Measurements from ENCODE around the gene FRK. TPM values are rescaled to one million over a fixed set of nuclear protein-coding genes. Genes with fewer than 3 reads are reported as not detected.

The FRK gene
- polyA plus RNA-seq, 3 donors, result not detected

DNA sequence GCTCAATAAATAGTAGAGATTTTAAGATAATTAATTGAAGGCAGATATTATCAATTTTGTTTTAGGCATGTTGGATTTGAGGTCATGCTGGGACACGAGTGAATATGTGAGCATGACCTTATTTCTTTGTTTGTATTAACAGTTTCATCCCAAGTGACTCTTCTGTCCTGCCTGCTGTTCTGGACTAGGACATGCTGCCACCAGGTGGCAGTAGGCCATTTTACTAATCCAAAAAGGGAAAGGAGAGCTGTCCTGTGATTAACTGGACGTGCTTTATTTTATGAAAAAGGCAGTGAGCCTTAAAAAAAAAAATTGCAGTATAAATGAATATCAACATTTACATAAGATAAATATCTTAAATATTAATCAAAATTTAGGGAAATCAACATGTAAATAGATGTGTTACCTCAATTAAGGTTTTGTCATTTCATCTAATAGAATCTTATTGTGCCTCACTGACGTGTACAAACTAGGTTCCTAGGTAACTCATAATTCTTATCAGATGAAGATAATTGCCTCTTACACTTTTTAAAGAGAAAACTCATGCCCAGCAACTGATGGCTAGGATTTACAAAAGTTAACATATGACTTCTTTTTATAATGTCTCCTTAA lies 49.8 kb downstream of the FRK start:
- no peaks in the 10 kb centered on the region for H3K36me3 ChIP-seq (replicated peaks in 1 of 2; ENCODE audit: control insufficient read depth in 1 of 2, insufficient read depth in 2 of 2, low read length in 2 of 2)
- no peaks in the 10 kb centered on the region for H3K79me2 ChIP-seq (ENCODE audit: insufficient read depth, low read length)
- TF ChIP-seq, protein P1, sequence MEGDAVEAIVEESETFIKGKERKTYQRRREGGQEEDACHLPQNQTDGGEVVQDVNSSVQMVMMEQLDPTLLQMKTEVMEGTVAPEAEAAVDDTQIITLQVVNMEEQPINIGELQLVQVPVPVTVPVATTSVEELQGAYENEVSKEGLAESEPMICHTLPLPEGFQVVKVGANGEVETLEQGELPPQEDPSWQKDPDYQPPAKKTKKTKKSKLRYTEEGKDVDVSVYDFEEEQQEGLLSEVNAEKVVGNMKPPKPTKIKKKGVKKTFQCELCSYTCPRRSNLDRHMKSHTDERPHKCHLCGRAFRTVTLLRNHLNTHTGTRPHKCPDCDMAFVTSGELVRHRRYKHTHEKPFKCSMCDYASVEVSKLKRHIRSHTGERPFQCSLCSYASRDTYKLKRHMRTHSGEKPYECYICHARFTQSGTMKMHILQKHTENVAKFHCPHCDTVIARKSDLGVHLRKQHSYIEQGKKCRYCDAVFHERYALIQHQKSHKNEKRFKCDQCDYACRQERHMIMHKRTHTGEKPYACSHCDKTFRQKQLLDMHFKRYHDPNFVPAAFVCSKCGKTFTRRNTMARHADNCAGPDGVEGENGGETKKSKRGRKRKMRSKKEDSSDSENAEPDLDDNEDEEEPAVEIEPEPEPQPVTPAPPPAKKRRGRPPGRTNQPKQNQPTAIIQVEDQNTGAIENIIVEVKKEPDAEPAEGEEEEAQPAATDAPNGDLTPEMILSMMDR (IDR thresholded peaks at IDR 0.05), result peak; percentile 77
- Mint-ChIP-seq H3K27me3 (ENCODE audit: low read depth in 3 of 3) (peaks cover 0 to 1% (median 0%) of the 10 kb centered on the region in 3 donors), H3K9me3 (peaks cover 0 to 2% (median 0%) of the 10 kb centered on the region in 7 donors), H3K27ac (no peak overlapping the region), H3K36me3 (no peaks in the 10 kb centered on the region), H3K4me3 (no peak overlapping the region), H3K4me1 (peaks cover 7% of the 10 kb centered on the region)
- no peaks in the 10 kb centered on the region for H3K9me3 ChIP-seq (replicated peaks in 1 of 2; ENCODE audit: control insufficient read depth in 1 of 2, insufficient read depth in 1 of 2, low read length in 2 of 2)
- no peak overlapping the region for H3K4me2 ChIP-seq (replicated peaks; ENCODE audit: extremely low read depth, low read length, poor library complexity, severe bottlenecking)
- no peaks in the 10 kb centered on the region for H3K27me3 ChIP-seq (ENCODE audit: control insufficient read depth in 2 of 2, insufficient read depth in 2 of 2, low read length in 2 of 2)
- intact Hi-C loops (cut with micrococcal nuclease), result no loop called here
- H4K20me1 ChIP-seq (ENCODE audit: insufficient read depth, low read length), result no peaks in the 10 kb centered on the region
- H3K4me1 ChIP-seq (ENCODE audit: control insufficient read depth in 1 of 2, insufficient read depth in 2 of 2, low read length in 2 of 2), result no peaks in the 10 kb centered on the region
- no peak overlapping the region for H2AFZ ChIP-seq (ENCODE audit: insufficient read depth, low read depth, low read length, poor library complexity, severe bottlenecking)
- H3K4me3 ChIP-seq (replicated peaks in 1 of 3; ENCODE audit: low read depth in 2 of 3, low read length in 3 of 3), result no peak overlapping the region
- H3K27ac ChIP-seq (ENCODE audit: low read depth in 1 of 2, low read length in 2 of 2), result no peak overlapping the region
- WGBS (ENCODE audit: insufficient coverage), result 0% methylated on average over 1 of the region's 3 CpGs
- DNase-seq, result peak; percentile 5 to 11 (median 6)
- no peak overlapping the region for H3K9ac ChIP-seq (ENCODE audit: insufficient read depth, low read length, poor library complexity, severe bottlenecking)

GRCh38 chr6:116010386-116010785 lies 50.3 kb downstream of the FRK start:
- Histone ChIP-seq H2AFZ (ENCODE audit: insufficient read depth, low read depth, low read length, poor library complexity, severe bottlenecking) (no peak overlapping the region), H3K4me1 (ENCODE audit: control insufficient read depth in 1 of 2, insufficient read depth in 2 of 2, low read length in 2 of 2) (no peaks in the 10 kb centered on the region), H3K27me3 (ENCODE audit: control insufficient read depth in 2 of 2, insufficient read depth in 2 of 2, low read length in 2 of 2) (no peaks in the 10 kb centered on the region), H3K4me2 (replicated peaks; ENCODE audit: extremely low read depth, low read length, poor library complexity, severe bottlenecking) (no peak overlapping the region), H3K79me2 (ENCODE audit: insufficient read depth, low read length) (no peaks in the 10 kb centered on the region), H3K4me3 (replicated peaks in 1 of 3; ENCODE audit: low read depth in 2 of 3, low read length in 3 of 3) (no peak overlapping the region), H3K9me3 (replicated peaks in 1 of 2; ENCODE audit: control insufficient read depth in 1 of 2, insufficient read depth in 1 of 2, low read length in 2 of 2) (no peaks in the 10 kb centered on the region), H4K20me1 (ENCODE audit: insufficient read depth, low read length) (no peaks in the 10 kb centered on the region), H3K27ac (ENCODE audit: low read depth in 1 of 2, low read length in 2 of 2) (no peak overlapping the region), H3K9ac (ENCODE audit: insufficient read depth, low read length, poor library complexity, severe bottlenecking) (no peak overlapping the region), H3K36me3 (replicated peaks in 1 of 2; ENCODE audit: control insufficient read depth in 1 of 2, insufficient read depth in 2 of 2, low read length in 2 of 2) (no peaks in the 10 kb centered on the region)
- Mint-ChIP-seq H3K36me3 (no peaks in the 10 kb centered on the region), H3K4me1 (peaks cover 7% of the 10 kb centered on the region), H3K9me3 (peaks cover 0 to 2% (median 0%) of the 10 kb centered on the region in 7 donors), H3K27me3 (ENCODE audit: low read depth in 3 of 3) (peaks cover 0 to 1% (median 0%) of the 10 kb centered on the region in 3 donors), H3K27ac (no peak overlapping the region), H3K4me3 (no peak overlapping the region)
- no peak for DNase-seq
- TF ChIP-seq, protein P1 (IDR thresholded peaks at IDR 0.05), result no peak
- no CpG with 5 or more reads among the region's 3 CpGs for WGBS (ENCODE audit: insufficient coverage)
- intact Hi-C loops (cut with micrococcal nuclease), result no loop called here
